GM21367 (cell line): ENCODE results near the gene CDC14B.
"Not testable (repeated sequence)": the region's sequence is repeated elsewhere in the genome, so short reads cannot be mapped to it uniquely, and the experiment has no call there.

Source experiments
- ATAC-seq: cut with Tn5 transposase; IDR thresholded peaks from one replicate; pipeline ENCODE4 v1.9.1; 2021; ENCODE audit not compliant: unreplicated experiment

The CDC14B gene

DNA sequence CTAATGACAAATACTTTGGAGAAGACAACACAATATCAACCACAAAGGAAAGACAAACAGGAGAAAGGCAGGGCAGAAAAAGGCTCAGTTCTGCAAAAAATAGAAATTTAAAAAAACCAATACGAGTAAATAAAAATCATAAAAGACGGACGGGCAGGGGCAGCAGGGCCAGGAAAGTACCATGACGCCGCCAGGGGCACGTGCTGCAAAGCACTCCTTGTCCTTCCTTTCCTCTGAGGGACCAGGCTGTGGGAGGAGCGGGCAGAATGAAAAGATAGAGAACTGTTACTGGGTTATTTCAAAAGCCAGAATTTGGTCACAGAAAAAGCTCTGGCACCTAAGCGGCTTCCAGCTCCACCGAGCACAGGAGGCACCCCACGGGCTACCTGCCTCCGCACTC is 115.7 kb downstream of the CDC14B start:
- ATAC-seq, result no peak

DNA sequence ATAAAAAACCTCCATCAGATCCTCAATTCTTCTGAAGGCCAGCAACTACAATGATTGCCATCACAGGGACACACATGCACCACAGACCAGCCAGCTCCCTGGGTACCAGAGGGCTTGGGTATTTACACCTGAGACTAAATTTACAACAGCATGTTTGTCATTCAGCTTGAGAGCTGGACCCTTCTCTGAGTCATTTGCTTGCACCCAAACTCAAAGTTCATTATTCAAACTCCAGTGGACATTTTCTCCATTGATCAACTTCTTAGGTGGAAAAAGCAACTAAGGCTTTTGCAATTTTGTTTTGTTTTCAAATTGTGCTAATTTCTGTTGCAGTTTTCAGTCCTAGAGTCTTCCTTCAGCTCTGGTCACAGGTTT is 116.3 kb downstream of the CDC14B start:
- not testable (repeated sequence) for ATAC-seq

DNA sequence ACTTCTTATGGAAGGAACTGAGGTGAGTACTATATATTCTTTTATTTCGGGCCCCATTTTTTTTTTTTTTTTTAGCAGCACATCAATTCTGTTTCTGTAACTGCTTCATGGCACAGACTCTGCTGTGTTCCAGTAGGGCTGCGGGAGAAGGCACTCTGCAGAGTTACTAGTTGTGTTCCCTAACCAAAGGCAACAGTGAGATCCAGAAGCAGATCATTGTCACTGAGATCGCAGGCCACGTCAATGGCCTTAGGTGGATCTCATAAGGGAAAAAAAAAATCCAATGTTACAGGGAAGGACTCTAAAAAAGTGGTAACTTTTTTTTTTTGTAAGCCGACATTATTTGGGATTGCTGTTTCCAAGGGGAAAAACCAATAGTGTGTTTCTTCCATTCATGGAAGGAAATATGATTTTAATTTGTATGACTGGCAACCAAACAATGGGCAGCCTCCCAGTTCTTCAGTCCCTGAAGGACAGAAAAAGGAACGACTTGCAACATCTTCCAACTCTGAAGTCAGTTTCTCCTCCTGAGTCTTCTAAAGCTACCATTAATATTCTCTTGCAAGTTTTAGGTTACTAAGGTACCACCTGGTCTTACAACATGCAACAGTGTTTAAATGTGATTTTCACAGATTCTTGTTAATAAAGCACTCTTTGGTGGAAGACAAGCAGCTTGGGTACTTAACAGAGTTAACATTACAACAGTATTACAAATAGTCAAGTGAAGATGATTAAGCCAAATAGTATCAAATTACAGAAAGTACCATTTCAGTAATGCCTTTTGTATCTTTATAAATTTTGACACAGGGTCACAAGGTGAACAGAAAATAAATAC is 116.9 kb downstream of the CDC14B start:
- ATAC-seq, result no peak

DNA sequence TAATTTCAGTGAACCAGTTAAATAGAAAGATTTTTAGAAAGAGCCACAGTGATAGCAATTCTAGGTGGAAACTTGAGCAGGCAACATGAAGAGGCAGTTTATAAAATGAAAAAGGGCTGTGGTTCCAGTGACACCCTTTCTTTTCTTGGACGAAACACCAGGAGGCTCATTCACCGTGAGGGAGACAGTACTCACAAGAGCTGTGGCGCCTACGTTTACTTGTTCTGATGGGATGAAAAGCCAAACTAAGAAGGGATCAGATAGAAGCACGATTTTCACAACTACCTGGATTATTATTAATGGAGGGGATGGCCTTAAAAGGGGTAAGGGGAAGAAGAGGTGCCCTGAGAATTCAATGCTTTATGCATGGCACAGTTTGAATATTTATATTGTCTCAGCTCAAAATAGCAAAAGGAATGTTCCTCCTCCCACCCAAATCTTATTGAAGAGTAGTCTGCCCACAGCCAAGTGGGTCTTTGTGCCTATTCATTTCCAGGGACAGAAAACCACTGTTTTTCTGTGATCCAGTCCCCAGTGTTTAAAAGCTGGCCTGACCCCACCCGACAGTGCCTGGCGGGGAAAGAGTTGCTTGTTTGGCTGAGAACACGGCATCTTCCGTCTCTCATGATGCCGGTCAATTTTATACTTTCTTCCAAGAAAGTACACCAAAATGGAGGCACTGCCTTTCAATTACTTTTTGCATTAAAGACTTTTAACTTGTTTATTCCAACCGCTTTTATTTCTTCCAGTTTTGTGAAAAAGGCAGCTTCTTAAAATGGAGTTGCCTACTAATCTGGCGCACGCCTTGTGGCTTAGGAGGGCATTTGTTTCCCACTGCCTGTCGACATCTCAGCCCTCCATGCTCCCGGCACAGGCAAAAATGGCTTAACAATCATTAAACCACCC is 117.8 kb downstream of the CDC14B start:
- no peak for ATAC-seq

DNA sequence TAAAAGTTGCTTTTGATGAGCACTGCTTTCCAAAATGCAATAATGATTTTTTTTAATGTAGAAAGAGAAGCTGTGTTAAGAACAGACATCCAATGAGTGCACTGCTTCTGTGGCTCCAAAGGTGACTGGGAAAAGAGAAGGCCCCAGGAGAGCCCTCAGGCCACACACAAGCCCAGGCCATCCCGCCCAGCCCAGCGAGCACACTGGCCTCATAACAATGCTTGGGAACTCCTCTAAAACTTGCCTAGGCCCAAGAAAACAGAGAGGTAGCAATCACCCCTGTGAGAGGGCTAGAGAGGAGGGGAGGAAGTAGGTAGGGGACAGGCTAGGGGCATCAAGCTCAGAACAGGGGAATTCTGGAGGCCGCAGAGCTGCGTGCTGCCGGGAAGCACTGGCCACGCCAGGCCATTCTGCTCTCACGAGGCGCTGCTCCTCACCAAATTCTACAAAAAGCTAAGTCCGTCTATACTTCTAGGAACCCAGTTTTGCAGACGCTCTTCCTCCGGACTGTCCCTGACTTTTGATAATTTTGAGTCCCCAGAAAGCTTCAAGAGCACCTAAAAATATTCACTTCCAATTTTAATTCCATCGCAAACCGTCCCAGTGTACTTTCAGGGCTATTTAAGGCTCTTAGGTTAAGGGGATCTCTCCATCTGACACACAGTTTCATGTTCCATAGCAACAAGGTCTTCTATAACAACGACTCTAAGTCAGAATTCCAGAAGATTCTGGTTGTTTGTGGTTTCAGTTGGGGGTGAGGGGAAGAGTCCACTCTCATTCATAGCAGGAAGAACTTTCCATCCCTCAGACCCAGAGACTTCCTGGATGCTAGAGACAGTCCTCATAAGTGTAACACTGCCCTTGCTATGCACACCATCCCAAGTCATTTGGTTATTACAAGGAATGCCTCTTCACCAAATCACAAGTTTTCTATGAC is 118.7 kb downstream of the CDC14B start:
- no peak for ATAC-seq

DNA sequence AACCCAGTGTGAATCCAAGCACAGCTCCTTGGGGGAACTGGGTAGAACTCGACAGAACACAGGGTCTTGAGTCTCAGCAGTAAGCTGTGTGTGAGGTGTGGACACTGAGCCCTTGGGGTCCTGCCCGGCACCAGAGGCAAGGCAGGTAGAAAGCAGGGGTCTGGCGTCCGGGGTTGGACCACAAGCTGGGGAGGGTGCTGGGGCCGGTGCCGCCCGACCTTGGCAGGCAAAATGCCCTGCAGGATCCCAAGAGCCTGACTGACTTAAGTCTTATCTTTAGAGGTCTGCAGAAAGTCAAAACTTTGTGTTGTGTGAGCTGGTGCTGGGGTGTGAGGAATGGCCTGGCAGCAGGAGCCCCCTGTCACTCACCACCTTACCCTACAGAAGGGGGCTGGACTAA is 120.4 kb downstream of the CDC14B start:
- ATAC-seq, result no peak

DNA sequence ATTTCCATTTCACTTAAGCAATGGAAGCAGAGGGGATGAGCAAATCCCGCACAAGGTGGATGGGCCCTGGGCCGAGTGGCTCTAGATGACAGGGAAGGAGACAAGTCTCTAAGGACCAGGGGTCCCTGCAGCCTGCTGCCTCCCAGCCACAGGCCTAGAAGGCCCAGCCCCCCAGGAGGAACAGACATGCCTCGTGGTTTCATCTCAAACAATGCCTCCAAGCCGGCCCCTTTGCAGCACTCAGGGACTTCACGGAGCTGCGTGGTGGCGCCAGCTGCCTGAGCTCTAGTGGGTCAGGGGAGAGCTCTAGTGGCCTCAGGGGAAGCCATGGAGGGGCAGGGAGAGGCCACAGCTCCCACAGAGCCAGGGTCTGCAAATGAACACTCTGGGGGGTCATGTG is 120.8 kb downstream of the CDC14B start:
- ATAC-seq, result no peak

DNA sequence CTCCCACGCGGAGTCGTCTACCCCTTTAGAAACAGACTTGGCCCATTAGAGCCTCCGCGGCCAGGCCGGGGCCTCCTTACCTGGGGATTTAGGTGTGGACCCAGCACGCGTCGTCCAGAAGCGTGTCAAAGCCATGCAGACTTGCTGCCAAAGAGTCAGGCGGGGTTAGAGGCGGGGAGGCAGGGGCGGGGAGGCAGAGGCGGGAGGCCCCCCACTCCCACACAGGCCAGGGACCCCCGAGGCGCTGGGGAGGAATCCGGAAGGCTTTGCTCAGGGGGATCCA is 122.6 kb downstream of the CDC14B start:
- ATAC-seq, result no peak

DNA sequence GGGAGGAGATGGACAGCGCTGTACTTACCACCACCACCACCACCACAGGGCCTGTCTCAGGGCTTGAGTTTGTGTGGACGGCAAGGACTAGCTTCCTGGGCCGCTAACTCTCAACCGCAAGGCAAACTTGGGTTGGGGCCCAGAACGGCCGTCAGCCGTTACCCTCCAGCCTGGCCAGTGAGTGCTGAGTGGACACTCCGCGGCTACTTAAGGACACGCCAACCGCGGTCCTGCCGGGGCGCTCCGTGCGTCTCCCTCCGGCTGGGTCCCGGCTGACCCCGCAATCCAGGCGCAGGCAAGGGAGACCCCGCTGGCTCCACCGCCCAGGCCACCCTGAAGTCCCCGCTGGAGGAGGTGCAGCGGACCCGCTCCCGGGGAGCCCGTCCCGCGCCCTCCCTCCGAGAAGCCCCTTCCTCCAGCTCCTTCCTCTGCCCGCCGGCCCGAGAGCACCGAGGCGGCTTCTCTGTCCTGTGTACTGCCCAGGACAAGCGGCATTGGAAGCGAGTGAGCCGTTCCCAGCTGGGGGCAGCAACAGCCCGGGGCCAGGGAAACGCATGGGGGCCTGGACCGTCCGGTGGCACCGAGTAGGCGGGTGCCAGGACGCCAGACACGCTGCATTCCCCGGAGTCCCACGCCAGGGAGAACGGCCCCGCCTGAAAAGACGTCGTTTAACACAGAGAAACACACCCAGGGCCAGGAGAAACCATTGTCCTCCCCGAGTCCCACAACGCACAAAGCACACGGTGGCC is 123.1 kb downstream of the CDC14B start:
- ATAC-seq, result no peak

DNA sequence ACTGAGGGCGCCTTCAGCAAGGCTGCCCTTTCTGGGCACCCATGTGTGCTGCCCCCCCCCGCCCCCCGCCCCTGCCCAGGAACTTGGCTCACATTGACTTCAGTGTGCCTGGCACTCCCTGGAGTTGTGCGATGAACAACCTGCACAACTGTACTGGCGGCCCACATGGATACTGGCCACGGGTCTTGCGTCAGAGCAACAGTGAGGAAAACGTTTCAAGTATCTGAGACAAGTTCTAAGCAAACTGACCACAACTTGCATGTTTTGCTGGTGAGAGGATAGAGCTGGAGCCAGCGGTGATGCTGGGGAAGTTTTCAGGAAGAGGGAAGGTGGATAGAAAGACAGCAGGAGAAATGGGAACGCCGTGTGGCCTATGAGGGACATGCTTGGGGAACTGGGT is 124.3 kb downstream of the CDC14B start:
- no peak for ATAC-seq

DNA sequence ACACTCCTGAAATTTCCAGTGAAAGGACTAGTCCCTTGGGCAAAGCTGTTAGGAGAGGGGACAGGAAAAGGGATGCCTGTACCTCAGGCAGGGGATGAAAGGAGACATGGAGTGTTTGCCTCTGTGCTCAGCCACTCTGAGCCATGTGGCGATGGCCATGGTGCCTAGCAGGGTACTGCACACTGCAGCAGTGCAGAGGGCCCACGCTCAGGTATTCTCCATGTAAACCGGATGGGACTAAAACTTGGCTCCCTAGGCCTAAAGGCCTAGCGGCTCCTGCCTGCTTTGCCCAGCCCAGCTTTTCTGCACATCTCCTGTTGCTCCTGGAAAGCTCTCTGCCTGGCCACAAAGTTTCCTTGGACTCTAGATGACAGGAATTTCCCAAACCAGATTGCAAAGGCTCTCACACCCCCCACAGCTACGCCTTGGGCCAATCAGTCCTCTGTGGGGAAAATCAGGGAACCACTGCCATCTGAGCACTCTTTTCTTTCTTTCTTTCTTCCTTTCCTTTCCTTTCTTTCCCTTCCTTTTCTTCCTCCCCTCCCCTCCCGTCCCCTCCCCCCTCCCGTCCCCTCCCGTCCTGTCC is 125.3 kb downstream of the CDC14B start:
- ATAC-seq, result no peak

DNA sequence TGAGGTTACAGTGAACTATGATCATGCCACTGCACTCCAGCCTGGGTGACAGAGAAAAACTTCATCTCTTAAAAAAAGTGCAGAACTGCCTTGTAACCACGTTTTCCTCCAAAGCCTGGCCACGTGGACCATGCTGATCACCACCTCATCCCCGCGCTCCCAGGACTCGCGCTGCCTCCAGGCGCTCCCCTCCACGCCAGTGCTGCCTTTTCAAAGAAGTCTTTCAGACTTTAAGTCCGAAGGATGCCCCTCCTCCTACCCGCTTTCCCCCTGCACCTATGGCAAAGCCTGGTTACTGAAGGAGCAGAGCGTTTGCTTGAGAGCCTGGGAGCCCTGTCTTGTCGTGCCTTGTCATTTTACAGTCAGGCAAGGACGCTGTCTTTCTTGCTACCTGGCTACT is 125.9 kb downstream of the CDC14B start:
- ATAC-seq, result no peak

DNA sequence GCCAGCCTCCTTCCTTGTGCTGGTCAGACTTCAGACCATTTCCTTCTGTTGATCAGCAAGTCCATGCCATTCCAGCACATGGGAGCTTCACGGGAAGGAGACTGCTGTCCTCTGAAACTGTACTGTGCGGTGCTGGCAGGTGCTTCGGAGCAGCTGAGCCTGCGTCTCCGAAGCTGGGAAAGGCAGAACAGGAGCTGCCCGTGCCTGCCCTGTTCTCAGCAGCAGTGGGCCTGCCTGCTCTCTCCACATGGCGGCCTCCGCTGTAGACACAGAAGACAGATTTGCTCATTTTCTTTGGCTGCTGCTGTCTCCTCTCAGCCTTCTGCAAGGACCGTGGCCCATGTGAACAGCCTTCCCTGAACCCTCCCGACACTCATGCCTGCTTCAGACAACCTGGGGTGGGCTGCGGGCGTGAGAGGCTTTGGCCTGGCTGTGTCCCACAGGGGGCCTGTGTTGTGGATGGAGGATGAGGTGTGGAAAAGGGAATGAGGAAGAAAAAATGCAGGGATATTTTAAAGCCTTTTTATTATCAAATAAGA is 126.6 kb downstream of the CDC14B start:
- no peak for ATAC-seq

DNA sequence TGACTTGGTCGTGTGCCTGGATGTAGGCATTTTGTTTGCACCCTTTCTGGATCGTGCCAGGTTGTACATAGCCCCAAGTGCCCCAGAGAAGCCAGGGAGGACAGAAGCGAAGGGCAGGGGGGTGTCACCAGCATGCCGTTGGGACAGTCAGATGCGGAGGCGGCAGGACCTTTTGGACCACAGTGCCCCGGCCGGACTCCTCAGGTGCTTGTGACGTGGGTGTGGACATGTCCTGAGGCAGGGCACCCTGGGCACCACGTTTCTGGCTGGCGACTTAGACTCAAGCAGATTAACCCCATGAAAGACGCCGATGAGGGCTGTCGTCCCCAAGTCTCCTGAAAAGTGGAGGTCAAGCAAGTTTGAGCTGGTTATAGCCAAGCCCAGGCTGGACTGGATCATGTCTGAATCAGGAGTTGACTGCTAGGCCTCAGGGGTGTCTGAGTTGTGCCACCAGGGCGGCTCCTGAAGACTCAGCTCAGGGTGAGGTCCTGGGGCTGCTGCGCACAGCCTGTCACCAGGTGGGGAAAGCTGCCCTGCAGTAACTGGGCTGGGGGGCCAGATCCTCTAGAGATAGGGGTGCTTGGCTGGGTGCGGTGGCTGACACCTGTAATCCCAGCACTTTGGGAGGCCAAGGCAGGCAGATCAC is 127.6 kb downstream of the CDC14B start:
- ATAC-seq, result no peak

DNA sequence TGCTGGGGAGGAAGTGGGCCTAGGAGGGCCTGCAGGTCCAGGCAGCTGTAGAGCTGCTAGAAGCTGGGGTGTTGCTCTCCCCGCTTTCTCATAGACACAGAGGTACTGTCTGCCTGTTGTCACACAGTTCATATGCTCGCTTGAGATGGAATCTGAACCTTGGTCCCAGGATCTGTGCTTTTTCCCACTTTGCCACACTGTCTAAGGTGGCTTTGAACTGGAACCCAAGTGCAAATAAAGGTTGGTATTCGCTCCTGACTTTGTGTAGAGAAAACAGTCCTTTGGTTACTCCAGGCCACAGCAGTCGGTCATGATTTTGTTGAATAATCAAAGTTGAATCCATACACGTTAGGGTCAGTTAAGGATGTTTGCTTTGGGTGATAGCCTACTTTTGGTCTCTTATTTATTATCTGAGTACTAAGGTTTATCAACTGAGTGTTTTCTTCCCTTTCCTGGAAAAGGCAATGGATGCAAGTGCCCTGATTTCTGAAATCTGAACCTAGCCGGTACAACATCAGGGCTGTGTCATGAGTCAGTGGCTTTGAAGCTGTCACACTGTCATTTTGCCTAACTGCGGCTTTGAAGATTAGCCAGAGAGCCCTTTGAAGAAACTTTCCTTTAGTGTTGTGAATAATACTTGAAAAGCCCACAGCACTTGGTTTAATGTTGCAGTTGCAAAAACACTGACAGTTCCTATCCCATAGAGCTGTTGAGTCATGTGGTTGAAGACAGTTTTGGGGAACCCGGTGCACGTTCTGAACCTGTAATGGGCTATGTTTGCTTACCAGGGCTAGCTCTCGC is 128.4 kb downstream of the CDC14B start:
- ATAC-seq, result no peak

DNA sequence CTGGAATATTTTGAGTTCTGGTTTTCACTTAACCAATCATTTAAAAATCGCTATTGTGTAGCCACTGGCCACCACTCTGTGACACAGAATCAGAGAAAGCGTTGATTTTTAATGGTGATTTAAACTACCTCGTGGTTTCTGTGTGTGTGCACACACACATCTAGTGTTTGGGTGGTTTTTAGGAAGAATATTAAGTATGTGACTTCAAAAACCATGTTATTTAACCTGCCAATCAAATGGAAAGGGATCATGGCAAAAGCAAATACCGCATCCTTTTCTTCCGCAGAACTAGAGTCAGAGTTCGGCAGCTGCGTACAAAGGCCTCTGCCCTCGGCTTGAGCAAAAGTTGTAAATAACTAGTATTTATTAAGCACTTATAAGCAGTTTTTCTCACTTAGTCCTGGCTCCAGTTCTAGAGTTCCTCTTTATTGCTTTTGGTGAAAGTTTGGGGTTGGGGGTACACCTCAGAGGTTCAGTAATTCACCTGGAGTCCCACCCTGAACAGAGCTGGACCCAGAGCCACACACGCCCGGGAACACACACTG is 129.0 kb downstream of the CDC14B start:
- ATAC-seq, result no peak

DNA sequence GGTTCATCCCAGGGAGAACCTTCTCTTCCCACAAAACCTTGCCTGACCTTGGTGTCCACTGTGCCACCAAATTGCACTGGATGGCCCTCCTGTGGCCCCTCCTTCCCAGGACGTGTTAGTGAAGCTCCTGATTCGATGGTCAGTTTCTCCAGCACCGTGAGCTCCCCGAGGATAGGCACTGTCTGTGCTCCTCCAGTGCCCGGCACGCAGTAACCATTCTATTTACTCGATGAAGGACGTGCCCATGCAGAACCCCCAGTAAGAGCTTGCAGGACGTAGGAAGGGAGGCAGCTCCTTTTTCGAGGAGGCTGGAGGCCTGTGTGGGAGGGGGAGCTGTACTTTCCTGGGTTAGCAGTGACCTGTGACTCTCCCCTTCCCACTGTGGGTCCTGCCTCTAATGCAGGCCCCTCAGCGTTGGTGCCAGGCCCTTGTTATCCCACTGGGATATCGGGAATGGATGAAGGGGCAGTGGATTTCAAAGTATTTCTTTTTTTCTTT is 130.1 kb downstream of the CDC14B start:
- ATAC-seq, result no peak

DNA sequence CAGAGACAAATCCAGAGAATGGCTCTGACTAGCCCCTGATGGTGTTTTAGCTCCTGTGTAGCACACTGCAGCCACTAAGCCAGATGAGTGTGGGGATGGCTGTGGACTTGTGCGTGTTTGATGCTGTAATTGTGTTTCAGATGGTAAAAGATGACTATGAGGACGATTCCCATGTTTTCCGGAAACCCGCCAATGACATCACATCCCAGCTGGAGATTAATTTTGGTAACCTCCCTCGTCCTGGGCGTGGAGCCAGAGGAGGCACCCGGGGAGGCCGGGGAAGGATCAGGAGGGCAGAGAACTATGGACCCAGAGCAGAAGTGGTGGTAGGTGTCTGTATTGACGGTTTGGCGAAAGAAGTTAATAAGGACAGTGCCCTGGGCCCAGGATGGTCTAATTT is 131.7 kb downstream of the CDC14B start:
- ATAC-seq, result no peak
